Panc1 (cell line): Measurements from ENCODE around the gene LRSAM1.

Experiments
- POLR2AphosphoS5 ChIP-seq: IDR thresholded peaks from 2 replicates; pipeline ENCODE4 v1.6.1; 2012; ENCODE audit warnings: mild to moderate bottlenecking, low read depth, low read length, moderate library complexity
- SIN3A ChIP-seq: IDR thresholded peaks from 2 replicates; pipeline ENCODE4 v1.6.1; 2012; ENCODE audit warnings: low read depth, mild to moderate bottlenecking, low read length, moderate library complexity, borderline replicate concordance; ENCODE audit not compliant: insufficient read depth
- TCF7L2 ChIP-seq: IDR thresholded peaks from 2 replicates; pipeline ENCODE4 v1.6.1; 2011; ENCODE audit warnings: mild to moderate bottlenecking, low read depth, low read length, inconsistent platforms
- TF ChIP-seq, protein P1 (sequence below): fragments of 450-650 bp; IDR thresholded peaks from 2 replicates; pipeline ENCODE4 v1.5.1; 2017; ENCODE audit warnings: mild to moderate bottlenecking
- TF ChIP-seq, protein P2 (sequence below), 2 experiments: IDR thresholded peaks; 2 replicates each; pipeline ENCODE4 v1.6.1; 2011 to 2012; ENCODE audit warnings: low read depth in 2 of 2, control low read depth in 1 of 2, low read length in 1 of 2, mild to moderate bottlenecking in 1 of 2, moderate library complexity in 1 of 2; ENCODE audit not compliant: insufficient read depth in 1 of 2

DNA sequence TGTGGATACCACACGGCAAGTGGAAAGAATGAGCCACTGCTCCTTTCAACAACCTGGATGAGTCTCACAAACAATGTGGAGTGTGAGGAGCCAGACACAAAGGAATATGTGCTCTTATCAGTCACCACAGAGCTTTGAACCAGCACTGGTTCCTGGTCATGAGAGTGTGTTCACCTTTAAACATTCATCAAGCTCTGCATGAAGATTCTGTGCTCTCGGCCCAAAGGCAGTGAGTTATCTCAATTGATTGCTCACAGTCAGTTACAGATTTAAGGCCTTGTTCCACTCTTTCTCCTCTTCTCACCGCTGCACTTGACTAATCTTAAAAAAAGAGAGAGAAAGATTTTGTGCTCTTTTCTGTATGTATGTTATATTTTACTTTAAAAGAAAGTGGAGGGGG, 19.4 kb downstream of the LRSAM1 start:
- TF ChIP-seq, protein P1, sequence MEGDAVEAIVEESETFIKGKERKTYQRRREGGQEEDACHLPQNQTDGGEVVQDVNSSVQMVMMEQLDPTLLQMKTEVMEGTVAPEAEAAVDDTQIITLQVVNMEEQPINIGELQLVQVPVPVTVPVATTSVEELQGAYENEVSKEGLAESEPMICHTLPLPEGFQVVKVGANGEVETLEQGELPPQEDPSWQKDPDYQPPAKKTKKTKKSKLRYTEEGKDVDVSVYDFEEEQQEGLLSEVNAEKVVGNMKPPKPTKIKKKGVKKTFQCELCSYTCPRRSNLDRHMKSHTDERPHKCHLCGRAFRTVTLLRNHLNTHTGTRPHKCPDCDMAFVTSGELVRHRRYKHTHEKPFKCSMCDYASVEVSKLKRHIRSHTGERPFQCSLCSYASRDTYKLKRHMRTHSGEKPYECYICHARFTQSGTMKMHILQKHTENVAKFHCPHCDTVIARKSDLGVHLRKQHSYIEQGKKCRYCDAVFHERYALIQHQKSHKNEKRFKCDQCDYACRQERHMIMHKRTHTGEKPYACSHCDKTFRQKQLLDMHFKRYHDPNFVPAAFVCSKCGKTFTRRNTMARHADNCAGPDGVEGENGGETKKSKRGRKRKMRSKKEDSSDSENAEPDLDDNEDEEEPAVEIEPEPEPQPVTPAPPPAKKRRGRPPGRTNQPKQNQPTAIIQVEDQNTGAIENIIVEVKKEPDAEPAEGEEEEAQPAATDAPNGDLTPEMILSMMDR = no peak
- TF ChIP-seq TCF7L2 (no peak), POLR2AphosphoS5 (no peak), SIN3A (no peak)
- TF ChIP-seq, protein P2, sequence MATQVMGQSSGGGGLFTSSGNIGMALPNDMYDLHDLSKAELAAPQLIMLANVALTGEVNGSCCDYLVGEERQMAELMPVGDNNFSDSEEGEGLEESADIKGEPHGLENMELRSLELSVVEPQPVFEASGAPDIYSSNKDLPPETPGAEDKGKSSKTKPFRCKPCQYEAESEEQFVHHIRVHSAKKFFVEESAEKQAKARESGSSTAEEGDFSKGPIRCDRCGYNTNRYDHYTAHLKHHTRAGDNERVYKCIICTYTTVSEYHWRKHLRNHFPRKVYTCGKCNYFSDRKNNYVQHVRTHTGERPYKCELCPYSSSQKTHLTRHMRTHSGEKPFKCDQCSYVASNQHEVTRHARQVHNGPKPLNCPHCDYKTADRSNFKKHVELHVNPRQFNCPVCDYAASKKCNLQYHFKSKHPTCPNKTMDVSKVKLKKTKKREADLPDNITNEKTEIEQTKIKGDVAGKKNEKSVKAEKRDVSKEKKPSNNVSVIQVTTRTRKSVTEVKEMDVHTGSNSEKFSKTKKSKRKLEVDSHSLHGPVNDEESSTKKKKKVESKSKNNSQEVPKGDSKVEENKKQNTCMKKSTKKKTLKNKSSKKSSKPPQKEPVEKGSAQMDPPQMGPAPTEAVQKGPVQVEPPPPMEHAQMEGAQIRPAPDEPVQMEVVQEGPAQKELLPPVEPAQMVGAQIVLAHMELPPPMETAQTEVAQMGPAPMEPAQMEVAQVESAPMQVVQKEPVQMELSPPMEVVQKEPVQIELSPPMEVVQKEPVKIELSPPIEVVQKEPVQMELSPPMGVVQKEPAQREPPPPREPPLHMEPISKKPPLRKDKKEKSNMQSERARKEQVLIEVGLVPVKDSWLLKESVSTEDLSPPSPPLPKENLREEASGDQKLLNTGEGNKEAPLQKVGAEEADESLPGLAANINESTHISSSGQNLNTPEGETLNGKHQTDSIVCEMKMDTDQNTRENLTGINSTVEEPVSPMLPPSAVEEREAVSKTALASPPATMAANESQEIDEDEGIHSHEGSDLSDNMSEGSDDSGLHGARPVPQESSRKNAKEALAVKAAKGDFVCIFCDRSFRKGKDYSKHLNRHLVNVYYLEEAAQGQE (IDR thresholded peaks at IDR 0.05; ENCODE audit: insufficient read depth in 1 of 2, low read depth in 2 of 2, low read length in 1 of 2) = no peak
